ENCODE data around the gene TCL1B. TPM values are rescaled to one million over a fixed set of nuclear protein-coding genes. Genes with fewer than 3 reads are reported as not detected.

Gene TCL1B
- total RNA-seq, 2 experiments from 2014 or later, result not detected

- CTCF ChIA-PET, result no interaction called here
- no peaks in the 10 kb centered on the region for H3K4me1 Mint-ChIP-seq (ENCODE audit: low read depth)
These were observed 23.9 kb downstream of the TCL1B start for GRCh38 chr14:95710106-95710505.

DNA sequence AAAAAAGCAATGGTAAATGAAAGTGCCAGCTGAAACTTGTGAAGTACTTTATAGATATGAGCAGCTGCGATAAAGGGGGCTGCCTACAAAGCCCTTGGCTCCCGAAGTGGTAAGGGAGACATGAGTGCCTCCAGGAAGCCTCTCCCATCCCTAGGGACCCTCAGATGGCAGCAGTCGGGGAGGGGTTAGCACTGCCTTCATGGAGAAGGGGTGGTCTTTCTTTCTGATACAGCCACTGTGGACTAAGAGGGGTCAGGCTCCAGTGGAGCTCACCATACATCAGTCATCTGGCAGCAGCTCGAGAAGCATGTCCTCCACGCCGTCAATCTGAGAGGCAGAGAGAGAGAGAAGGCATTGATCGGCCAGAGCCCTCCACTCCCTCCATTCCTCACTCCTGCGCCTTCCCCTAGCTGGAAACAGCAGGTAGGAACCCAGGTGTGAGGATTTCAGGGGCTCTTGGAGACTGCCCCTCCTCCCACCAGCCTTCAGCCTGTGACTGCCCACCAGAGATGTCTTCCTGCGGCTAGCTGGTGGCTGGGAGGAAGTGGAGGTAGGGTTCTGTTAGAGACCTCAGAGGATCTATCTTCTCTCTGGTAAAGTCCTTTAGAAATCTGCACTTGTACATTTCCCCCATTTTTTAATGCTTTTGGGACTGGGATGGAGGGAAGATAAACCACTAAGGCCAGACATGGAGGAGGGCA is 25.4 kb downstream of the TCL1B start:
- Histone ChIP-seq H3K36me3 (ENCODE audit: insufficient read depth, low read length) (no peaks in the 10 kb centered on the region), H3K4me3 (ENCODE audit: low read length) (no peak overlapping the region), H3K4me1 (ENCODE audit: insufficient read depth, low read length) (no peaks in the 10 kb centered on the region), H3K9me3 (ENCODE audit: control insufficient read depth in 1 of 2, insufficient read depth in 1 of 2, low read length in 2 of 2) (peaks cover 0 to 13% of the 10 kb centered on the region in 2 experiments), H3K27ac (ENCODE audit: low read depth in 1 of 2, low read length in 2 of 2) (no peak overlapping the region), H3K27me3 (ENCODE audit: control insufficient read depth in 1 of 2, insufficient read depth in 2 of 2, low read length in 2 of 2) (peaks cover 14 to 17% of the 10 kb centered on the region in 2 experiments)
- H3K4me3 Mint-ChIP-seq, result no peak overlapping the region
- no peak for DNase-seq
- ChIA-PET POLR2A (no interaction called here), CTCF (interaction anchor here (0.6 kb wide), 1 partner anchor 253 kb away, joined by 3 read pairs; no protein-coding TSS in a partner anchor)
- H3K27me3 Mint-ChIP-seq, result peaks cover 61% of the 10 kb centered on the region
- no peaks in the 10 kb centered on the region for H3K9me3 Mint-ChIP-seq
- intact Hi-C loops (cut with DNase I, micrococcal nuclease), result no loop called here
- ATAC-seq (ENCODE audit: poor library complexity), result no peak
- H3K27ac Mint-ChIP-seq, result no peak overlapping the region
- no peak for TF ChIP-seq CTCF (IDR thresholded peaks at IDR 0.05)
- H3K4me1 Mint-ChIP-seq (ENCODE audit: low read depth), result no peaks in the 10 kb centered on the region
- no peaks in the 10 kb centered on the region for H3K36me3 Mint-ChIP-seq (ENCODE audit: low read depth)

More at GRCh38 chr14:95710106-95710505, 23.9 kb downstream of the TCL1B start:
- intact Hi-C loops (cut with DNase I, micrococcal nuclease), result no loop called here
- DNase-seq (no peak), ATAC-seq (ENCODE audit: poor library complexity) (no peak)
- Histone ChIP-seq H3K27ac (ENCODE audit: low read depth in 1 of 2, low read length in 2 of 2) (no peak overlapping the region), H3K9me3 (ENCODE audit: control insufficient read depth in 1 of 2, insufficient read depth in 1 of 2, low read length in 2 of 2) (peaks cover 0 to 13% of the 10 kb centered on the region in 2 experiments), H3K4me3 (ENCODE audit: low read length) (no peak overlapping the region), H3K4me1 (ENCODE audit: insufficient read depth, low read length) (no peaks in the 10 kb centered on the region), H3K27me3 (ENCODE audit: control insufficient read depth in 1 of 2, insufficient read depth in 2 of 2, low read length in 2 of 2) (peaks cover 14 to 16% of the 10 kb centered on the region in 2 experiments), H3K36me3 (ENCODE audit: insufficient read depth, low read length) (no peaks in the 10 kb centered on the region)
- no peaks in the 10 kb centered on the region for H3K36me3 Mint-ChIP-seq (ENCODE audit: low read depth)
- no peak for TF ChIP-seq CTCF (IDR thresholded peaks at IDR 0.05)
- peaks cover 60% of the 10 kb centered on the region for H3K27me3 Mint-ChIP-seq
- no peak overlapping the region for H3K27ac Mint-ChIP-seq
- POLR2A ChIA-PET, result no interaction called here
- H3K4me3 Mint-ChIP-seq, result no peak overlapping the region
- no peaks in the 10 kb centered on the region for H3K9me3 Mint-ChIP-seq

- intact Hi-C loops (cut with DNase I, micrococcal nuclease), result no loop called here
- Mint-ChIP-seq H3K9me3 (no peaks in the 10 kb centered on the region), H3K27me3 (peaks cover 59% of the 10 kb centered on the region), H3K27ac (no peak overlapping the region), H3K4me1 (ENCODE audit: low read depth) (no peaks in the 10 kb centered on the region), H3K4me3 (no peak overlapping the region), H3K36me3 (ENCODE audit: low read depth) (no peaks in the 10 kb centered on the region)
- H3K36me3 ChIP-seq (ENCODE audit: insufficient read depth, low read length), result no peaks in the 10 kb centered on the region
- DNase-seq (no peak), ATAC-seq (ENCODE audit: poor library complexity) (no peak)
- TF ChIP-seq CTCF (IDR thresholded peaks at IDR 0.05), result no peak
- peaks cover 14 to 17% of the 10 kb centered on the region in 2 experiments for H3K27me3 ChIP-seq (ENCODE audit: control insufficient read depth in 1 of 2, insufficient read depth in 2 of 2, low read length in 2 of 2)
- no peaks in the 10 kb centered on the region for H3K4me1 ChIP-seq (ENCODE audit: insufficient read depth, low read length)
- ChIA-PET POLR2A (no interaction called here), CTCF (no interaction called here)
- H3K9me3 ChIP-seq (ENCODE audit: control insufficient read depth in 1 of 2, insufficient read depth in 1 of 2, low read length in 2 of 2), result peaks cover 0 to 13% of the 10 kb centered on the region in 2 experiments
- H3K27ac ChIP-seq (ENCODE audit: low read depth in 1 of 2, low read length in 2 of 2), result no peak overlapping the region
- no peak overlapping the region for H3K4me3 ChIP-seq (ENCODE audit: low read length)
These were observed 26.2 kb downstream of the TCL1B start for GRCh38 chr14:95712398-95712797.

Measured in CD4-positive, alpha-beta T cell (primary cell).